Renal cortex interstitium (tissue), 15 donors: Measurements from ENCODE around the gene CTSZ. TPM values are rescaled to one million over a fixed set of nuclear protein-coding genes. Genes with fewer than 3 reads are reported as not detected.
"Not testable (repeated sequence)": the region's sequence is repeated elsewhere in the genome, so short reads cannot be mapped to it uniquely, and the experiment has no call there.

Source experiments
- DNase-seq, 11 donors: peaks; one replicate each; pipeline ENCODE4 v3.0.0-alpha.2; 2013; ENCODE audit warnings: low read depth in 9 of 11, low spot score in 4 of 11; ENCODE audit errors: extremely low read depth in 1 of 11
- long read RNA-seq, 16 experiments: transcript quantifications; one replicate each; lab custom pipeline, GENCODE V29; 2026
- polyA plus RNA-seq, 3 donors: library from polyadenylated mRNA; unstranded; fragments of 120-200 nt; gene quantifications; one replicate each; pipeline ENCODE4 v1.2.1, GENCODE V29; 2013; ENCODE audit not compliant: insufficient read length in 3 of 3

Gene CTSZ
- polyA plus RNA-seq = 10 to 100 TPM; 72.7 to 79.1 (median 78.6) TPM
- long read RNA-seq, donor 1, transcript CTSZ-201 (6 exons, 1,495 nt) = major isoform, 5 of 5 reads
- long read RNA-seq, donor 1, partial matches to known transcripts = 0 of 5 reads
- long read RNA-seq, donor 1, other reads (novel, unspliced or antisense) = 0 of 5 reads
- long read RNA-seq, donor 2, transcript CTSZ-201 (6 exons, 1,495 nt) = major isoform, 8 of 9 reads
- long read RNA-seq, donor 2, partial matches to known transcripts = 0 of 9 reads
- long read RNA-seq, donor 2, other reads (novel, unspliced or antisense) = 0 of 9 reads
- long read RNA-seq, donor 3, transcript CTSZ-201 (6 exons, 1,495 nt) = major isoform, 8 of 11 reads
- long read RNA-seq, donor 3, partial matches to known transcripts = 0 of 11 reads
- long read RNA-seq, donor 3, other reads (novel, unspliced or antisense) = 0 of 11 reads
- long read RNA-seq, donor 4, partial matches to known transcripts = 0 of 1 reads
- long read RNA-seq, donor 4, other reads (novel, unspliced or antisense) = 0 of 1 reads
- long read RNA-seq, donor 5, transcript CTSZ-201 (6 exons, 1,495 nt) = major isoform, 7 of 8 reads
- long read RNA-seq, donor 5, partial matches to known transcripts = 0 of 8 reads
- long read RNA-seq, donor 5, other reads (novel, unspliced or antisense) = 0 of 8 reads
- long read RNA-seq, donor 6, transcript CTSZ-201 (6 exons, 1,495 nt) = major isoform, 6 of 7 reads
- long read RNA-seq, donor 6, partial matches to known transcripts = 0 of 7 reads
- long read RNA-seq, donor 6, other reads (novel, unspliced or antisense) = 0 of 7 reads
- long read RNA-seq, donor 7, transcript CTSZ-201 (6 exons, 1,495 nt) = major isoform, 7 of 10 reads
- long read RNA-seq, donor 7, partial matches to known transcripts = 0 of 10 reads
- long read RNA-seq, donor 7, other reads (novel, unspliced or antisense) = 0 of 10 reads
- long read RNA-seq, donor 8, transcript CTSZ-201 (6 exons, 1,495 nt) = major isoform, 9 of 10 reads
- long read RNA-seq, donor 8, partial matches to known transcripts = 0 of 10 reads
- long read RNA-seq, donor 8, other reads (novel, unspliced or antisense) = 0 of 10 reads
- long read RNA-seq, donor 9, partial matches to known transcripts = 0 of 6 reads
- long read RNA-seq, donor 9, other reads (novel, unspliced or antisense) = 0 of 6 reads
- long read RNA-seq, donor 10, transcript CTSZ-201 (6 exons, 1,495 nt) = major isoform, 5 of 170 reads
- long read RNA-seq, donor 10, partial matches to known transcripts = 137 of 170 reads
- long read RNA-seq, donor 10, other reads (novel, unspliced or antisense) = 25 of 170 reads
- long read RNA-seq, donor 11, partial matches to known transcripts = 0 of 5 reads
- long read RNA-seq, donor 11, other reads (novel, unspliced or antisense) = 0 of 5 reads
- long read RNA-seq, donor 12, partial matches to known transcripts = 0 of 4 reads
- long read RNA-seq, donor 12, other reads (novel, unspliced or antisense) = 0 of 4 reads
- long read RNA-seq, donor 13, transcript CTSZ-201 (6 exons, 1,495 nt) = major isoform, 14 of 20 reads
- long read RNA-seq, donor 13, partial matches to known transcripts = 0 of 20 reads
- long read RNA-seq, donor 13, other reads (novel, unspliced or antisense) = 0 of 20 reads
- long read RNA-seq, donor 14, transcript CTSZ-201 (6 exons, 1,495 nt) = major isoform, 8 of 9 reads
- long read RNA-seq, donor 14, partial matches to known transcripts = 0 of 9 reads
- long read RNA-seq, donor 14, other reads (novel, unspliced or antisense) = 0 of 9 reads
- long read RNA-seq, donor 15, partial matches to known transcripts = 0 of 2 reads
- long read RNA-seq, donor 15, other reads (novel, unspliced or antisense) = 0 of 2 reads
- long read RNA-seq, donor 16, transcript CTSZ-201 (6 exons, 1,495 nt) = major isoform, 16 of 19 reads
- long read RNA-seq, donor 16, partial matches to known transcripts = 0 of 19 reads
- long read RNA-seq, donor 16, other reads (novel, unspliced or antisense) = 0 of 19 reads

DNA sequence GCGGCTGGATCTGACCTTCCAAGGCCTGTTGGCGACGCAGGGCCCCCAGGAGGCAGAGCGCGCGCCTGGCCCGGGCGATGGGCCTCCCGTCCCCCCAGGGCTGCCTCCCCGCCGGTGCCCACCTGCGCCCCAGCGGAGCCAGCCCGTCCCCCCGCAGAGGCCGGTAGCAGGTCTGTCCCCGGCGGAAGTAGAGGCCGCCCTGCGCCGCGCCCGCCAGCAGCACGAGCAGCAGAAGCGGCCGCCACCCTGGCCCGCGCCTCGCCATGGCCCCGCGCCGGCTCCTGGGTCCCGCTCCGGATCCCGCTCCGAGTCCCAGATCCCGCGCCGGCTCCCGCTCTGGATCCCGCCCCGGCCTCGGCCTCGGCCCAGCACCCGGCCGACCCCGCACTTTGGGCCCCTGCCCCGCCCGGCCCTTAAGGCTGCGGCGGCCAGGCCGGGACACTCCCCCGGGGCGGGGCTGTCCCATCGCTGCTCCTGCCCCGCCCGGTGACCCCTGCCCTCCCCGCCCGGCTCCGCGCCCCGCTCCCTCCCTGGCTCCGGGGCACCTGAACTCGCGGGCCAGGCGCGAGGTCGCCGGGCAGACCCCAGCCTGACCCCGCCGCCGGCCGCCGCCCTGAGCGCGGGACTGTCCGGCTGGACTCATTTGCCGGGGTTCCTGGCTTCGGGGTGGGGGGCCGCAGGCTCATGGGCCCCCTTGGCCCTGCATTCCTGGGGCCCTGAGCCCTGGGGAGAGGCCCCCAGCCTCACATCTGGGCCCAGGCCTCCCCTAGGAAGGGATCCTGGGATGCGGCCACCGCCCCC lies at the start of gene CTSZ:
CTSZ (minus strand) TSS at position 391 of the 801 bp plus-strand sequence; CDS start at position 265, 126 bp downstream.
- peak in 6 of 11 donors; percentile 41 to 55 (median 44) for DNase-seq

DNA sequence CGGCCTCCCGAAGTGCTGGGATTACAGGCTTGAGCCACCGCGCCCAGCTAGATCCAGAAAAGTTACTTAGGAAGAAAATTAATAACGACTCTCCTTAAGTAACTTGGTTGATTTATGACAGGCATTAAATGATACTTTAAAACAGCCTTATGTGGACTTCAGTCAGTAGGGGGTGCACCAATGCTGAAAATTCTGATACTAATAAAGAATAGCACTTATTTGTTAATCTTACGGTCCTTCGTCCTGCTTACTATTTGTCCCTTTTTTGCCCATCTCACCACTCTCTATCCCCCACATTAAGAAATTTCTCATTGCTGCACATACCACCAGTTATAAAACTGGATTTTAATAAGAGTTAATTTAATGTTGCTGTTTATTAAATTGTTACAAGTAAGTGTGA lies 48.2 kb upstream of the CTSZ start:
- no peak for DNase-seq

DNA sequence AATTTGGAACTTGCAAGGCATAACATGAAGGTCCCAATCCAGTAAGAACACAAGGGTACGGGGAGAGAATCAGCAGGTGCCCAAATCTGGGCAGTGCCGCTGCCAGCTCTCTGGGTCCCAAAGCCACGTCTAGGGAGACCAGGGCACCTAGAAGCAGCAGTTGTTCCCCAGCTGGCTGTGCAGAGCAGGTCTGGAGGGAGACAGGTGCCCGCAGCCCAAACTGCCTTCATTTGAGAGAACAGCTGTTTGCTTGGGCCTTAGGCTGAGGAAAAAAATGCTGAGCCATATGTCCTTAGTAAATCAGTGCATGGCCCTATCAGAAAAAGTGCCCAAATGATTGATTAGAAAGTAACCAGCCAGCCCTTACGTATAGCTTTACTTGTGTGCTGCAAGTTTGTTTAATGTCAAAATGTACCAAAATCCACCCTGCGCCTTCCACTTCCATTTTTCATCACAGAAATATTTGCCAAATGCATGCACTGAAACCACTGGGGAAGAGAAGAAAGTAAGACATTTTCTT lies 44.7 kb upstream of the CTSZ start:
- DNase-seq = no peak

DNA sequence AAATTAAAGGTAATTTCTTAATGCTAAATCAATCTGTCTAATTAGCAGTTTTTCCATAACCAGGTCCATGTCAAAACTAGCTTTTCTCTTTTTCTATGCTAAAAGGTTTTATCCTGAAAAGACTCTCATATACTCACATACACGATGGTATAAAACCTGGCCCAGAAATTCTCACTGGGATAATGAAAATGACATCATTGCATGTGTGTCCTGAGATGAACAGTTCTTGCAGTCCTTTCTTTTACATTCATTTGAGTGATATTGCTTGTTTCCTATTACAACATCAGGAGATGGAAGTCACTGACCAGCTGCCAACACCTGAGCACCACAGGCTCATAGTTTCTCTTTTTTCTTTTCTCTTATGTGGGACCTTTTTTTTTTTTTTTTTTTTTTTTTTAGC lies 43.4 kb upstream of the CTSZ start:
- DNase-seq = no peak

DNA sequence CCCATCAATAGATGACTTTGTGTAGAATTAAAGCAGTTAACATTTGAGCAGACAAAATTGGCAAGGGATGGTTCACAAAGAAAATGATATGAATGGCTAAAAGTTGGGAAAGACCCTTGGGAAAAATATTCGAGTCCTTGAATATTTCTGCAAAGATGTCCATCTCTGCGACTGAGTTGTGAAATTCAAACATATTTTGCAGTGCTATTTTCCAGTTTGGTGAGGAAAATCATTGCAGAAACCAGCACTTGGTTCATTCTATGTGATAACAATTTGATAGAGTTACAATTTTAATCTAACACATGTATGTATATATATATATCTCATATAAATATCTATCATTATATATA lies 41.6 kb upstream of the CTSZ start:
- no peak for DNase-seq

DNA sequence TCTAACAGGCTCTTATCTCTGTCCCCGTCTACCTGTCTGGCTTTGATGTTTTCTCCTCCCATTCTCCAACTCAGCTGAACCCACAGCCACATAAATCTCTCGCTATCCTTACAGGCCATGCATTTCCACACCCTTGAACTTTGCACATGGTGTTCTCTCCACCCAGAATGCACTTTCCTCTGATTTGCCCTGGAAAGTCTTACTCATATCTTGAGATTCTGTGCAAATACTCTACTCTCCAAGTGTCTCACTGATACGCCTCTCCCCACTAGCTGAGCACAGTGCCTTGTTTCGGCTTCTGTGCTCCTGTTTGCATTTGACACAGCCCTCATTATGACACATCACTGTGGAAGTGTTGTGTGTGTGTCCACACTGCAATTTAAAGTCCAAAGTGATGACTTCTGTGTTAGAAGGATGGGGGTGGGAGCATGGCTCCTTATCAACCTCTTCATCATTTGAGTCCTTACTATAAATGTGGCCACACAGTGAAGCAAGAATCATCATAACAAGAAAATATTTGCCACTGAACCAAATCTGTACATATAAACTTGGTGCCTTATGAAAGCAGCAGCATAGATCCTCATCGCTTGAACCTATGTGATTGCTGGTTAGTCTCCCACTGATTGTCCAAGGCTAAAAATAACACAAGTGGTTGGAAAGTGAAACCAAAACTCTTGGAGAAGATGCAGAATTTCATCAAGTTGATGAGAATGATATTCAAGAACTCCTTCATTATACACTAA lies 41.1 kb upstream of the CTSZ start:
- DNase-seq = no peak

DNA sequence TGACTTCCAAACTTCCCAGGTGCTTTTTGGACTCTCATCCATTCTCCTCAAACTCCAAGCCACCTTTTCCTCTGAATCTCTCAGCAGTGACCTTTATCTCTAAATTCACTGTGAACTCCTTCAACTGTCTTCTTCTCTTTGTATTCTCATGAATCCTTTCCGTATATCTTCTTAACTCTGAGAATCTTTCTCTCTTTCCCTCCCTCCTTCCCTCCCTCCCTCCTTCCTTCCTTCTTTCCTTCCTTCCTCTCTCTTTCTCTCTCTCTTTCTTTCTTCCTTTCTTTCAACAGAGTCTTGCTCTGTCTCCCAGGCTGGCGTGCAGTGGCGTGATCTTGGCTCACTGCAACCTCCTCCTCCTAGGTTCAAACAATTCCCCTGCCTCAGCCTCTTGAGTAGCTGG lies 39.8 kb upstream of the CTSZ start:
- no peak for DNase-seq

DNA sequence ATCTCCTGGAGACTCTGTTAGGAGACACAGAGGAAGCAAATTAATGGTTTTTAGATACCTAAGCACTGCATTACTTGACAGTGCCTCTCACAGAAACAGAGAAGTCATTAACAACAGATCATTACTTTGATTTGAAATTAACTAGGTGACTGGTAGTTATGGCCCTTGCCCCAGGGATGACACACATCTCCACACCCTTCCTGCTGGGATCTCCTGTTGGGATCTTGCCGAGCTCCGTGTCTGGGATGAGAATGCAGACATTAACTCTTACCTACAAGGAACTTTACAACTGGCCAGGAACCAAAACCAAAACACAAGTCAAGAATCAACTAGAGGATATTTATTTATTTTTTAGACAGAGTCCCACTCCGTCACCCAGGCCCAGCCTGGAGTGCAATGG lies 37.7 kb upstream of the CTSZ start:
- no peak for DNase-seq

DNA sequence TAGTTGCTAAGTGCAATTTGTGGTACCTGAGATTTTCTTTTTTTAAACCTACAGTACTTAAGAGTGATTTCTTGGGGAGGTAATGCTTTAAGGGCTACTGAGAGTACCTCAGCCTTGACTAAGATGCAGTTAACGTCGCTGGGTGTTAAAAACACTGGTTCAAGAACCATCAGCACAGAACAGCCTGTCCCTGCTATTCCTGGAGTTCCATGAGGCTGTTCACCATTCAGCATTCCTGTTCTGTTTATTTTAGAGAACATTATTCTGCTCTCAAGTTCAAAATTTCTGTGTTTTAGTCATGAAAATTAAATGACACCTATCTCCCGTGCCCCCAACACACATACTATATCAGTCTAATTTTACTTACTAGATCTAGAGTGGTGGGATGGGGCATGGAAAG lies 37.2 kb upstream of the CTSZ start:
- DNase-seq = no peak

DNA sequence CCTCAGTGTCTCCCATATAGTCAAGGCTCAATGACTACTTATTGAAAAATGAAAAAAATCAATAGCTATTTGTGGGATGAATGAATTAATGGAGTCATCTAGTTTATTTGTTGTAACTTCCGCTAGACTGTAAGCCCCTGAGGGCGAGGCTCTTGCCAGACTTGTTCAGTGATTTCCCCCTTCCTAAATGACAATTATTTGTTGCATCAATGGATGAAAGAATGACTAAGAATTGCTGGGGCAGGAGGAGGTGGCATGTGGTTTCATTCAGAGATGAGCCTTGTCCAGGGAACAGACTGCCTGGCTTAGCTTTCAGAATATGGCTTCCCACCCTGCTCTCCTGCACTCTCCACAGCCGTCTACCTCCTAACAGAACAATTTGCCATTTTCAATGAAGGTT lies 36.6 kb upstream of the CTSZ start:
- DNase-seq = no peak

DNA sequence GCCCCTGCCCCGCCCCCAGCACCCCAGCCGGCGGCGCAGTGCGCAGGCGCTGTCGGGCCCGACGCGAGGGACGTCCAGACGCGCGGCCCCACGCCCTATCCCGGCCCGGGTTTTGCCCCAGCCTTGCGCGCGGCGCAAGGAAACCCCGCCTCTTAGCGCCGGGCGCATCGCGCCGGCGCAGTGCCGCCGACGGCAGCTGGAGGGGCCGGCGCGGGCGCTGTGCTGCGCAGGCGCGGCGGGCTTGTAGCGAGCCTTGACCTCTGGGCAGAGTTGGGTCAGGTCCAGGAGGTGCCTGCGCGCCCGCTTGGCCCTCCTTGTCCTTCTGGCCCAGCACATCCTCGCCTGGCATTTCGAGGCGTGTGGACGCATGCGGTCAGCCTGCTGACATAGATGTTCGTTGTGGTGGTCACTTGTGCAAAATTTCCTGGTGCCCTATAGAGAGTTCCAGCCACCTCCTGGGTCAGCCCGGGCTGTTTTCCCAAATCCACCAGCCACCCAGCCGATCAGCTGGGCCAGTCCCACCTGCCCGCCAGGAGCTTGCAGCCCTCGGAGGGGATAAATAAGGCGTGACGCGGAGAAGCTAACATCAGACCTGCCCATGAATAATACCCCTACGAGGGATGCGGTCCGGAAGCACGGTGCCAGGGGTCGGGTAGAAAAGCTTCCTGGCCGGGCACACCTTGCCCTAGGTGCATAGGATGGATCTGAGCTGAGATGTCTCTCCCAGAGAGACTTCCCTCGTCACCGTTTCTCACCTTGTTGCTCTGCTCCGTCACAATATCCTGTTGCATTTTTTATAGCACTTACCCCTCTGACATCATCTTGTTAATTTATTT lies 36.0 kb upstream of the CTSZ start:
- DNase-seq = peak; percentile 74 to 91 (median 86)

DNA sequence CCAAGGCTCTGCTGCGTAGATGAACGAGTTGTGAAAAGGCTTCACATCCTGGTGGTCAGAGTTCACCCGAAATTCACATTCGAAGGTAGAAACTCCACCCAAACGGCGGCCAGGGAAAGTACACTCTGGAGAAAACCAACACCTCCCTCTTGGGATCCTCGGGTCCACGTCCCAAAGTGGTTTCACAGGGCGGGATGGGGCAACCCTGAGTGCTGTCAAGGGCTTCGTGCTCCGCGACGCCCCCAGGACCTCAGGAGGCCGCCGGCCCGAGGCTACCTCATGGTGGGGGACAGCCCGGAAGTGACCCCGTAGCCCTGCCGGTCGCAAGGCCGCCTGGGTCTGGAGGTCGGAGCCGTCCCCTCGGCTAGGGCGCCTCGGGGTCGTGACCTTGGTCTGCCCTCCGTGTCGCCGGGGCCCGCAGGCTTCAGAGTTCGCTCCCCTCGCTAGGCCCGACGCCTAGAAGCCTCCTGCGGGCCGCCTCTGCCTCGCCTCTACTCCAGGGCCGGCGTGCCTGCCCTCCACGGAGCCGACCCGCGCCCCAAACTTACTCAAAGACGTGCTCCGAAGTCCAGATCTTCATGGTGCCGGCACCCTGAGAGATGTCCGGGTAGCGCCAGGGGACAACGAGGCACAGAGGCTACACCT lies 35.2 kb upstream of the CTSZ start, which contains the start of gene PRELID3B:
PRELID3B (minus strand) TSS at position 636 of the 645 bp plus-strand sequence; CDS start at position 580, 56 bp downstream.
- DNase-seq = no peak

DNA sequence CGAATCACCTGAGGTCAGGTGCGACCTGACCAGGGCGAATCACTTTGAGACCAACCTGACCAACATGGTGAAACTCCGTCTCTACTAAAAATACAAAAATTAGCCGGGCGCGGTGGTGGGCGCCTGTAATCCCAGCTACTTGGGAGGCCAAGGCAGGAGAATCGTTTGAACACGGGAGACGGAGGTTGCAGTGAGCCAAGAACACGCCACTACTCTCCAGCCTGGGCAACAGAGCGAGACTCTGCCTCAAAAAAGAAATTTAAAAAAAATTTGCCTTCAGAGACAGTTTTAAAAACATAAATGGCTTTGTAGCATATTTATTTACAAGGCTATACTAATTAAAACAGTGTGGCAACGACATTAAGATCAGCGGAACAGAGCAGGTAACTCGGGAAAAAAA lies 34.4 kb upstream of the CTSZ start:
- DNase-seq = not testable (repeated sequence)

DNA sequence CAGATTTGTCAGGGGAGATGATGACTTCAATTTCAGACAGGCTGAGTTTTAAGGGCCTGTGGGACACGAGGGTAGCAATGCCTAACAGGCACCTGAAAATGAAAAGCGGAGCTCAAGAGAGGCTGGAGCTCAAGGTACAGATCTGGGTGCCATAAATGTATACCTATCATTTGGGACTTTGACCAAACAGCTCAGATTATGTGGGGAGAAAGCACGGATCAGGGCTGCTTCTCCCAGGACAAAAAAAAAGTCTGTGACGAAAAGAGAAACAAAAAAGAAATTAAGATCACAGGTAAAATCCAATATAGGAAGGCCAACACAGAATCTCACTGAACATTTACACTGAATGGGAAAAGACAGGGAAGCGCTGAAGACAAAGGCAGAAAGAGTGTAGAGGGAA lies 33.6 kb upstream of the CTSZ start:
- no peak for DNase-seq

DNA sequence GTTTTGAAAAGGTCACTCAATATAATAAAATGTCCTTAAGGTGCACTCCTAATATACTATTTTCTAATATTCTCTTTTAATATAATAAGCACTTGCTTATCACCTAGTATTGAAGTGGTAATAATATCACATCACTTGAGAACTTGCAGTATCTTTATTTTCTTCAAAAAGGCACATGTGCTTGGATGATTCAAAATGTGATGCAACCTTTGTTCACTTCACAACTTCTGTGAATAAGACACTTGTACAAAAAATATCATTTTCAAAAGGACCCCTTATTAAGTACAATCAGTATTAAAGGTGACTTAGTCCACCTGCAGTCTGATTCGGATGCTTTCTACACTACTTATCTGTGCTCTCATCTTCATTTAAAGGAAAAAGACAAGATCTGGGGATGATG lies 32.2 kb upstream of the CTSZ start:
- no peak for DNase-seq
